MCF 10A (cell line): ENCODE data around the gene NFATC3. TPM values are rescaled to one million over a fixed set of nuclear protein-coding genes. Genes with fewer than 3 reads are reported as not detected.
"Not testable (repeated sequence)": the region's sequence is repeated elsewhere in the genome, so short reads cannot be mapped to it uniquely, and the experiment has no call there.

Experiments
- BruUV-seq: library from RNA; stranded (reverse); fragments of 400-500 nt; replicated peaks from 2 replicates; lab custom pipeline; 2021; lab: Mats Ljungman, UMichigan
- CTCF ChIA-PET: fragments of 300-600 bp; sonication (Branson Sonifier 250); formaldehyde crosslinking; extraction: SDS; loops from one replicate; lab custom pipeline; 2021; ENCODE audit warnings: antibody characterized with exemption, inconsistent platforms; lab: Yijun Ruan, JAX
- POLR2A ChIA-PET: fragments of 300-600, 350-650 bp; sonication (Branson Sonifier 250); formaldehyde crosslinking; extraction: SDS; loops from one replicate; lab custom pipeline; 2020; ENCODE audit warnings: antibody characterized with exemption, inconsistent platforms; lab: Yijun Ruan, JAX
- DNase-seq: peaks from one replicate; pipeline ENCODE4 v3.0.0-alpha.2; 2018; ENCODE audit not compliant: unreplicated experiment
- H3K27ac Mint-ChIP-seq: one replicate; pipeline ENCODE4 v1.8.0; 2022; ENCODE audit warnings: mild to moderate bottlenecking, low read depth, mixed read lengths; ENCODE audit not compliant: unreplicated experiment
- H3K27me3 Mint-ChIP-seq: one replicate; pipeline ENCODE4 v1.8.0; 2022; ENCODE audit warnings: mixed read lengths; ENCODE audit not compliant: insufficient read depth, unreplicated experiment
- H3K36me3 Mint-ChIP-seq: one replicate; pipeline ENCODE4 v1.8.0; 2022; ENCODE audit warnings: mild to moderate bottlenecking, moderate library complexity, mixed read lengths; ENCODE audit not compliant: insufficient read depth, unreplicated experiment
- H3K4me1 Mint-ChIP-seq: one replicate; pipeline ENCODE4 v1.8.0; 2022; ENCODE audit warnings: mixed read lengths; ENCODE audit not compliant: insufficient read depth, unreplicated experiment
- H3K4me3 Mint-ChIP-seq: one replicate; pipeline ENCODE4 v1.8.0; 2022; ENCODE audit warnings: mild to moderate bottlenecking, moderate library complexity, mixed read lengths; ENCODE audit not compliant: unreplicated experiment
- H3K9me3 Mint-ChIP-seq: one replicate; pipeline ENCODE4 v1.8.0; 2022; ENCODE audit warnings: mixed read lengths; ENCODE audit not compliant: unreplicated experiment
- CTCF ChIP-seq: fragments of 200-600 bp; IDR thresholded peaks from one replicate; pipeline ENCODE4 v1.8.0; 2022; ENCODE audit warnings: antibody characterized with exemption, mild to moderate bottlenecking; ENCODE audit not compliant: unreplicated experiment
- intact Hi-C: fragments of 100-400 bp; cut with micrococcal nuclease; formaldehyde crosslinking; loops from 2 replicates; pipeline ENCODE4 v1.14.1; 2022
- total RNA-seq: library from RNA; stranded (reverse); gene quantifications from 2 replicates; pipeline ENCODE4 v1.2.3, GENCODE V29; 2022

Gene NFATC3
- total RNA-seq, 1 experiment from 2014 or later: 24.1 TPM

GRCh38 chr16:68110611-68111010, 25.4 kb downstream of the NFATC3 start:
- H3K9me3 Mint-ChIP-seq: peaks cover 28% of the 10 kb centered on the region
- H3K27ac Mint-ChIP-seq, intact Hi-C loops, BruUV-seq, DNase-seq, H3K27me3 Mint-ChIP-seq, H3K36me3 Mint-ChIP-seq, H3K4me3 Mint-ChIP-seq: not testable (repeated sequence)
- H3K4me1 Mint-ChIP-seq: peaks cover 12% of the 10 kb centered on the region
- ChIA-PET CTCF (interaction anchor here (1.1 kb wide), 2 partner anchors 16 to 303 kb away, joined by 3 to 4 read pairs; no protein-coding TSS in a partner anchor), POLR2A (interaction anchor here (2.2 kb wide), 1 partner anchor 18 kb away, joined by 9 read pairs; no protein-coding TSS in a partner anchor)

GRCh38 chr16:68111379-68111778, 26.2 kb downstream of the NFATC3 start:
- no TSS peak for BruUV-seq
- no peak for TF ChIP-seq CTCF
- intact Hi-C loops: no loop called here
- no peak for DNase-seq
- H3K27me3 Mint-ChIP-seq: no peaks in the 10 kb centered on the region
- ChIA-PET POLR2A (interaction anchor here (2.2 kb wide), 1 partner anchor 19 kb away, joined by 9 read pairs; no protein-coding TSS in a partner anchor), CTCF (interaction anchor here (0.5 to 1.1 kb wide), 4 partner anchors 16 to 198 kb away, joined by 3 to 4 read pairs (median 4); no protein-coding TSS in a partner anchor)
- peaks cover 28% of the 10 kb centered on the region for H3K9me3 Mint-ChIP-seq
- peaks cover 12% of the 10 kb centered on the region for H3K4me1 Mint-ChIP-seq
- H3K4me3 Mint-ChIP-seq: no peak overlapping the region
- peak overlapping the region; percentile 81 for H3K27ac Mint-ChIP-seq
- no peaks in the 10 kb centered on the region for H3K36me3 Mint-ChIP-seq

GRCh38 chr16:68113059-68113761, 28.0 kb downstream of the NFATC3 start:
- DNase-seq: no peak
- Mint-ChIP-seq H3K27me3 (no peaks in the 10 kb centered on the region), H3K27ac (no peak overlapping the region), H3K9me3 (peaks cover 27% of the 10 kb centered on the region), H3K36me3 (no peaks in the 10 kb centered on the region), H3K4me1 (peaks cover 17% of the 10 kb centered on the region), H3K4me3 (no peak overlapping the region)
- ChIA-PET POLR2A (interaction anchor here (0.5 kb wide), 1 partner anchor 821 kb away, joined by 3 read pairs; no protein-coding TSS in a partner anchor), CTCF (interaction anchor here (0.6 to 0.7 kb wide), 2 partner anchors 19 to 57 kb away, joined by 3 to 5 read pairs; no protein-coding TSS in a partner anchor)
- intact Hi-C loops: no loop called here
- no peak for TF ChIP-seq CTCF
- BruUV-seq: no TSS peak

GRCh38 chr16:68113765-68114240, 28.6 kb downstream of the NFATC3 start:
- no peak for DNase-seq
- Mint-ChIP-seq H3K27ac (no peak overlapping the region), H3K36me3 (no peaks in the 10 kb centered on the region), H3K4me1 (peaks cover 22% of the 10 kb centered on the region), H3K4me3 (no peak overlapping the region), H3K9me3 (peaks cover 21% of the 10 kb centered on the region), H3K27me3 (no peaks in the 10 kb centered on the region)
- TF ChIP-seq CTCF: no peak
- CTCF ChIA-PET: interaction anchor here (1.2 kb wide), 1 partner anchor 13 kb away, joined by 3 read pairs; no protein-coding TSS in a partner anchor
- no TSS peak for BruUV-seq
- intact Hi-C loops: no loop called here
- POLR2A ChIA-PET: no interaction called here

- H3K36me3 Mint-ChIP-seq, H3K27me3 Mint-ChIP-seq, DNase-seq, H3K27ac Mint-ChIP-seq, BruUV-seq, POLR2A ChIA-PET, H3K4me3 Mint-ChIP-seq, intact Hi-C loops: not testable (repeated sequence)
- CTCF ChIA-PET: interaction anchor here (0.6 to 1.2 kb wide), 5 partner anchors 12 to 56 kb away, joined by 3 to 6 read pairs (median 3); partner anchors contain the start of gene NFATC3
- H3K4me1 Mint-ChIP-seq: peaks cover 22% of the 10 kb centered on the region
- H3K9me3 Mint-ChIP-seq: peaks cover 14% of the 10 kb centered on the region
These were observed 29.8 kb downstream of the NFATC3 start for GRCh38 chr16:68114939-68115338.
